Brain microvascular endothelial cell (primary cell): Measurements from ENCODE around the gene SPEF1.
"Not testable (repeated sequence)": the region's sequence is repeated elsewhere in the genome, so short reads cannot be mapped to it uniquely, and the experiment has no call there.

Source experiments
- DNase-seq: peaks from one replicate; pipeline ENCODE4 v3.0.0-alpha.2; 2020
- H3K27ac ChIP-seq: fragments of 250-450 bp; sonication (Bioruptor Pico); 2 replicates; pipeline ENCODE4 v1.5.1; 2020; ENCODE audit warnings: mild to moderate bottlenecking, moderate library complexity
- H3K27me3 ChIP-seq: fragments of 250-450 bp; sonication (Bioruptor Pico); replicated peaks from 2 replicates; pipeline ENCODE4 v1.5.1; 2020; ENCODE audit warnings: mild to moderate bottlenecking
- H3K36me3 ChIP-seq: fragments of 250-450 bp; sonication (Bioruptor Pico); replicated peaks from 2 replicates; pipeline ENCODE4 v1.5.1; 2020; ENCODE audit warnings: mild to moderate bottlenecking
- H3K4me3 ChIP-seq: 2 replicates; pipeline ENCODE4 v1.5.1; 2011; ENCODE audit warnings: low read depth, mild to moderate bottlenecking, control low read depth, low read length, moderate library complexity
- CTCF ChIP-seq: IDR thresholded peaks from 2 replicates; pipeline ENCODE4 v1.5.1; 2011; ENCODE audit warnings: low read depth, mild to moderate bottlenecking, moderate library complexity, low read length, control low read depth, inconsistent platforms; ENCODE audit errors: missing control alignments
- in situ Hi-C: cut with HindIII; loops from 2 replicates; pipeline ENCODE4 v1.10.0; 2017; ENCODE audit warnings: low sequenced_read_pairs, low pct_ligation_motif_present

The SPEF1 gene

DNA sequence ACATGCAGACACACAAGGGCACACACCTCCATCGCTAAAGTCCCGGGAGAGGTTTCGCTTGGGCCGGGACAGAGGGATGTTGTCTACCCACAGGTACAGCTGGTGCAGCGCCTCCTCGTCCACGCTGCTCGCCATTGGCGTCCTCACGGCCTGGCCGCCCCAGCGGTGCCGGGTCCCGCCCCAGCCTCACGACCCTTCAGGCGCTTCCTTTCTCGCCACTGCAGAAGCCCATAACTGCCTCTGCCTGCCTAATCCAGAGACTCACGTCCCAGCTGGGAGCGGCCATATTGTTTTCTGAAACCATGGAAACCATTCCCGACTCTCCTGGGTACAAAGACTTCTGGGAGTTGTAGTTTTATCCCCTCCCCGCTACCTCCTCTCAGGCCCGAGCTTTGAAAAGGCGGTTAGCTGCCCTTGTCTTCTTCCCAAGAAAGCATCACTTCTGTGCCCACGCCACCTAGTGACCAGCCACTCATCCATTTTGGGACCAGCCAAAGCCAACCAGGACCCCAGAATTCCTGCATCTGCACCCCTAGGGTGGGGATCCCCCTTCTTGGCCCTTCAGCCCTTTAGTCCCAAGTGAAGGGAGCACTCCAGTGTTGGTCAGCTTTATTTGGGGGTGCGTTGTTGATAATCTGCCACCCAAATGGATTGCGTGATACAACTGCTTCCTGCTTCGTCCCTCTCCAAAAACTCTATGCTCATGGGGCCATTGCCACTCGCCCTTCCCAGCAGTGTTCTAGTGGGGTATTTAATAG lies at the start of gene SPEF1:
Gene SPEF1 (minus strand): TSS at position 296 of the 758 bp plus-strand sequence. CDS start 161 bp downstream, at position 135.
- Histone ChIP-seq H3K27me3 (peaks cover 8% of the 10 kb centered on the region), H3K36me3 (no peaks in the 10 kb centered on the region), H3K27ac (no peak within 1 kb of the TSS), H3K4me3 (peak within 1 kb of the TSS; percentile 50)
- DNase-seq: peak; percentile 90
- peak; percentile 69 for TF ChIP-seq CTCF
- in situ Hi-C loops: no loop called here

- H3K36me3 ChIP-seq, in situ Hi-C loops, H3K27me3 ChIP-seq, DNase-seq, H3K27ac ChIP-seq, H3K4me3 ChIP-seq: not testable (repeated sequence)
Observed at GRCh38 chr20:3829891-3830290, 48.6 kb upstream of the SPEF1 start.

- DNase-seq: no peak
- Histone ChIP-seq H3K4me3 (no peak overlapping the region), H3K36me3 (peaks cover 9% of the 10 kb centered on the region), H3K27me3 (no peaks in the 10 kb centered on the region), H3K27ac (no peak overlapping the region)
- in situ Hi-C loops: no loop called here
- TF ChIP-seq CTCF: no peak
Observed at GRCh38 chr20:3828798-3829197, 47.5 kb upstream of the SPEF1 start.

GRCh38 chr20:3826420-3826819 lies 45.2 kb upstream of the SPEF1 start:
- Histone ChIP-seq H3K27ac (no peak overlapping the region), H3K4me3 (no peak overlapping the region), H3K36me3 (peaks cover 15% of the 10 kb centered on the region), H3K27me3 (no peaks in the 10 kb centered on the region)
- in situ Hi-C loops: no loop called here
- TF ChIP-seq CTCF: no peak
- DNase-seq: no peak

GRCh38 chr20:3825526-3825925 lies 44.3 kb upstream of the SPEF1 start:
- no peaks in the 10 kb centered on the region for H3K27me3 ChIP-seq
- in situ Hi-C loops: no loop called here
- H3K27ac ChIP-seq: no peak overlapping the region
- no peak for DNase-seq
- H3K36me3 ChIP-seq: peaks cover 15% of the 10 kb centered on the region
- no peak overlapping the region for H3K4me3 ChIP-seq
- no peak for TF ChIP-seq CTCF

GRCh38 chr20:3823881-3824280 lies 42.6 kb upstream of the SPEF1 start:
- in situ Hi-C loops: no loop called here
- Histone ChIP-seq H3K27me3 (no peaks in the 10 kb centered on the region), H3K4me3 (no peak overlapping the region), H3K36me3 (peaks cover 15% of the 10 kb centered on the region), H3K27ac (no peak overlapping the region)
- no peak for DNase-seq
- no peak for TF ChIP-seq CTCF
